Measurements from ENCODE around the gene CDH13. TPM values are rescaled to one million over a fixed set of nuclear protein-coding genes. Genes with fewer than 3 reads are reported as not detected.
A peak's percentile ranks its signal among the peaks of the same experiment; 100 is the strongest.

The CDH13 gene
- polyA plus RNA-seq, 1 donor, result 57.0 TPM

- no peak for DNase-seq
Observed at GRCh38 chr16:83066881-83067280, 440.1 kb downstream of the CDH13 start.

GRCh38 chr16:83068686-83069085, 441.9 kb downstream of the CDH13 start:
- peak; percentile 6 for DNase-seq

GRCh38 chr16:83070416-83071209, 443.8 kb downstream of the CDH13 start:
- no peak for DNase-seq

- no peak for DNase-seq
Observed at GRCh38 chr16:83075956-83076355, 449.2 kb downstream of the CDH13 start.

GRCh38 chr16:83083361-83083760, 456.6 kb downstream of the CDH13 start:
- no peak for DNase-seq

- no peak for DNase-seq
Observed at GRCh38 chr16:83085660-83086059, 458.9 kb downstream of the CDH13 start.

GRCh38 chr16:83095941-83096692, 469.3 kb downstream of the CDH13 start:
- no peak for DNase-seq

GRCh38 chr16:83098536-83098935, 471.8 kb downstream of the CDH13 start:
- DNase-seq, result no peak

GRCh38 chr16:83100679-83101078, 473.9 kb downstream of the CDH13 start:
- DNase-seq, result no peak

GRCh38 chr16:83102336-83102735, 475.6 kb downstream of the CDH13 start:
- no peak for DNase-seq

- no peak for DNase-seq
Observed at GRCh38 chr16:83105279-83106077, 478.7 kb downstream of the CDH13 start.

- no peak for DNase-seq
Observed at GRCh38 chr16:83109490-83110125, 482.8 kb downstream of the CDH13 start.

- no peak for DNase-seq
Observed at GRCh38 chr16:83110269-83110668, 483.5 kb downstream of the CDH13 start.

GRCh38 chr16:83113317-83113716, 486.5 kb downstream of the CDH13 start:
- DNase-seq, result no peak

- DNase-seq, result no peak
Observed at GRCh38 chr16:83113811-83114210, 487.0 kb downstream of the CDH13 start.

- DNase-seq, result no peak
Observed at GRCh38 chr16:83115491-83116232, 488.9 kb downstream of the CDH13 start.

GRCh38 chr16:83116274-83116892, 489.6 kb downstream of the CDH13 start:
- no peak for DNase-seq

- no peak for DNase-seq
Observed at GRCh38 chr16:83117810-83118209, 491.0 kb downstream of the CDH13 start.

- no peak for DNase-seq
Observed at GRCh38 chr16:83118365-83118764, 491.6 kb downstream of the CDH13 start.

- DNase-seq, result no peak
Observed at GRCh38 chr16:83125999-83126568, 499.3 kb downstream of the CDH13 start.

GRCh38 chr16:83128041-83128440, 501.3 kb downstream of the CDH13 start:
- DNase-seq, result no peak

Measured in hindlimb muscle (tissue), 1 donor.